GM12878 (cell line): ENCODE data around the gene ASXL2. TPM values are rescaled to one million over a fixed set of nuclear protein-coding genes. Genes with fewer than 3 reads are reported as not detected.

Experiments used
- ATAC-seq: fragments of 200-7000 bp; cut with Tn5 transposase; 3 replicates; pipeline ENCODE4 v1.9.1; 2020; ENCODE audit warnings: mild to moderate bottlenecking, moderate library complexity
- BruUV-seq: library from RNA; stranded (reverse); fragments of 400-500 nt; replicated peaks from 2 replicates; lab custom pipeline; 2021; lab: Mats Ljungman, UMichigan
- CTCF ChIA-PET: fragments of 300-600 bp; sonication (Branson Sonifier 250); formaldehyde crosslinking; extraction: SDS; loops from one replicate; lab custom pipeline; 2021; ENCODE audit warnings: inconsistent platforms; lab: Yijun Ruan, JAX
- POLR2A ChIA-PET: fragments of 350-600 bp; formaldehyde crosslinking; extraction: SDS; loops from one replicate; lab custom pipeline; 2021; ENCODE audit warnings: inconsistent platforms; lab: Charles Lee
- RAD21 ChIA-PET: fragments of 300-600 bp; sonication (Branson Sonifier 250); formaldehyde crosslinking; loops from one replicate; lab custom pipeline; 2023; ENCODE audit warnings: antibody characterized with exemption; ENCODE audit not compliant: unreplicated experiment; lab: Charles Lee
- SMC1A ChIA-PET: fragments of 300-600 bp; sonication (Branson Sonifier 250); formaldehyde crosslinking; loops from one replicate; lab custom pipeline; 2023; ENCODE audit not compliant: unreplicated experiment, uncharacterized antibody; lab: Charles Lee
- DNase-seq: peaks from one replicate; pipeline ENCODE4 v3.0.0-alpha.2; 2011; ENCODE audit warnings: low read depth, low spot score
- FAIRE-seq: peaks from 3 replicates; lab custom pipeline; 2011; peaks lifted over from hg19 to GRCh38; lab: Jason Lieb, UNC
- H2AFZ ChIP-seq: 2 replicates; pipeline ENCODE4 v1.6.0; 2011; ENCODE audit warnings: low read depth, low read length, control low read depth; ENCODE audit not compliant: control insufficient read depth
- H3K27ac ChIP-seq: 2 replicates; pipeline ENCODE4 v1.5.1; 2011; ENCODE audit warnings: control low read depth; ENCODE audit not compliant: control insufficient read depth, insufficient read depth
- H3K27me3 ChIP-seq, 2 experiments: replicated peaks in 1 of 2; 2 replicates each; pipeline versions ENCODE4 v1.6.0 to v1.6.1; 2011; ENCODE audit warnings: low read length in 1 of 2; ENCODE audit not compliant: control insufficient read depth in 2 of 2, insufficient read depth in 2 of 2
- H3K36me3 ChIP-seq, 2 experiments: 2 replicates each; pipeline ENCODE4 v1.5.1; 2011; ENCODE audit warnings: low read length in 1 of 2; ENCODE audit not compliant: control insufficient read depth in 2 of 2, insufficient read depth in 2 of 2
- H3K4me1 ChIP-seq: 2 replicates; pipeline ENCODE4 v1.6.1; 2011; ENCODE audit warnings: mild to moderate bottlenecking, low read length, moderate library complexity, mixed read lengths; ENCODE audit not compliant: control insufficient read depth, insufficient read depth
- H3K4me2 ChIP-seq: 2 replicates; pipeline ENCODE4 v1.6.0; 2011; ENCODE audit warnings: control low read depth; ENCODE audit not compliant: control insufficient read depth, insufficient read depth
- H3K4me3 ChIP-seq: fragments of 200-600 bp; sonication (generic); 2 replicates; pipeline ENCODE4 v1.5.1; 2016
- H3K79me2 ChIP-seq: 2 replicates; pipeline ENCODE4 v1.6.0; 2011; ENCODE audit warnings: low read length; ENCODE audit not compliant: control insufficient read depth, insufficient read depth
- H3K9ac ChIP-seq: 2 replicates; pipeline ENCODE4 v1.8.0; 2011; ENCODE audit warnings: low read length, control low read depth, mixed read lengths; ENCODE audit not compliant: control insufficient read depth, insufficient read depth
- H3K9me3 ChIP-seq: replicated peaks from 3 replicates; pipeline ENCODE4 v1.5.1; 2011; ENCODE audit warnings: mild to moderate bottlenecking, low read length; ENCODE audit not compliant: control insufficient read depth, insufficient read depth
- H4K20me1 ChIP-seq: 2 replicates; pipeline ENCODE4 v1.6.0; 2011; ENCODE audit not compliant: control insufficient read depth, insufficient read depth
- ASH2L ChIP-seq: fragments of 300-600, 200-600 bp; sonication (generic); IDR thresholded peaks from 2 replicates; pipeline ENCODE4 v1.6.1; 2017; ENCODE audit warnings: low read depth, mild to moderate bottlenecking, borderline replicate concordance
- ATF2 ChIP-seq: IDR thresholded peaks from 2 replicates; pipeline ENCODE4 v1.6.1; 2012; ENCODE audit warnings: low read length, inconsistent platforms
- ATF7 ChIP-seq: fragments of 450-650 bp; IDR thresholded peaks from 2 replicates; pipeline ENCODE4 v1.6.1; 2016; ENCODE audit warnings: low read depth, mild to moderate bottlenecking
- CHD1 ChIP-seq: IDR thresholded peaks from 2 replicates; pipeline ENCODE4 v1.6.1; 2012; ENCODE audit warnings: low read depth, low read length, improper control_type of control experiment
- CHD2 ChIP-seq: IDR thresholded peaks from 2 replicates; pipeline ENCODE4 v1.6.1; 2011; ENCODE audit warnings: low read depth, low read length, improper control_type of control experiment, borderline replicate concordance
- CHD4 ChIP-seq: fragments of 200-600 bp; sonication (generic); IDR thresholded peaks from 2 replicates; pipeline ENCODE4 v1.6.1; 2016; ENCODE audit warnings: mild to moderate bottlenecking
- JUND ChIP-seq: IDR thresholded peaks from 2 replicates; pipeline ENCODE4 v1.6.1; 2012; ENCODE audit warnings: low read depth, mild to moderate bottlenecking, low read length, improper control_type of control experiment, moderate library complexity
- MYB ChIP-seq: fragments of 150-350 bp; IDR thresholded peaks from 2 replicates; pipeline ENCODE4 v1.6.1; 2014; ENCODE audit warnings: mild to moderate bottlenecking, low read depth, low read length, borderline replicate concordance
- PAX8 ChIP-seq: fragments of 450-650 bp; IDR thresholded peaks from 2 replicates; pipeline ENCODE4 v1.6.1; 2017; ENCODE audit warnings: mild to moderate bottlenecking, moderate library complexity
- RBBP5 ChIP-seq: fragments of 200-600 bp; sonication (generic); conservative IDR thresholded peaks from 2 replicates; pipeline ENCODE4 v1.6.1; 2016
- RELA ChIP-seq: fragments of 450-650 bp; IDR thresholded peaks from 2 replicates; pipeline ENCODE4 v1.8.0; 2014; ENCODE audit warnings: borderline replicate concordance; ENCODE audit not compliant: partially characterized antibody
- REST ChIP-seq: IDR thresholded peaks from 2 replicates; pipeline ENCODE4 v1.6.1; 2012; ENCODE audit warnings: mild to moderate bottlenecking, low read depth, low read length
- SIN3A ChIP-seq: IDR thresholded peaks from 2 replicates; pipeline ENCODE4 v1.6.1; 2012; ENCODE audit warnings: low read depth, low read length, improper control_type of control experiment
- SMARCA5 ChIP-seq: fragments of 450-650 bp; IDR thresholded peaks from 2 replicates; pipeline ENCODE4 v1.6.1; 2017; ENCODE audit warnings: mild to moderate bottlenecking
- SRF ChIP-seq, 2 experiments: IDR thresholded peaks; 2 replicates each; pipeline ENCODE4 v1.6.1; 2011; ENCODE audit warnings: low read depth in 2 of 2, low read length in 2 of 2, mild to moderate bottlenecking in 1 of 2, moderate library complexity in 1 of 2
- ZNF24 ChIP-seq: fragments of 450-650 bp; IDR thresholded peaks from 2 replicates; pipeline ENCODE4 v1.6.1; 2017; ENCODE audit warnings: antibody characterized with exemption, mild to moderate bottlenecking
- WGBS: methylation state at CpG from one replicate; pipeline ENCODE4 v1.1.6; 2016; ENCODE audit warnings: low lambda C conversion rate; ENCODE audit not compliant: insufficient replicate concordance, insufficient coverage; ENCODE audit errors: missing lambda C conversion rate; 5-methylcytosine and 5-hydroxymethylcytosine counted together
- in situ Hi-C: fragments of 300-500 bp; cut with MboI; formaldehyde crosslinking; loops from 9 replicates; pipeline ENCODE4 v1.14.3; 2018; ENCODE audit warnings: mixed read lengths
- intact Hi-C: fragments of 100-400 bp; cut with micrococcal nuclease; formaldehyde crosslinking; loops from one replicate; pipeline ENCODE4 v1.14.2; 2022; ENCODE audit not compliant: unreplicated experiment
- polyA plus RNA-seq, 11 experiments: library from polyadenylated mRNA; depleted of rRNA in 4 of 11; unstranded in 6 of 11; stranded (reverse) in 5 of 11; fragments of >200 nt; fragmentation: Nextera tagmentation in 4 of 11; fragmentation: Illumina TruSeq in 1 of 11; extraction: Ambion mirVana in 4 of 11; extraction: Trizol in 1 of 11; gene quantifications; 1 replicate in 1 of 11; 2 replicates in 10 of 11; pipeline versions ENCODE4 v1.2.1 to v1.2.3, GENCODE V29; 2011 to 2016; ENCODE audit warnings: inconsistent platforms in 2 of 11, missing spikeins in 2 of 11, low read depth in 1 of 11
- total RNA-seq, 4 experiments: library from RNA; depleted of rRNA in 3 of 4; stranded (reverse); fragments of >200 nt in 3 of 4; fragmentation: Illumina TruSeq in 1 of 4; extraction: Trizol in 1 of 4; gene quantifications; 2 replicates each; pipeline versions ENCODE4 v1.2.1 to v1.2.3, GENCODE V29; 2013 to 2021
- TF ChIP-seq, protein P1 (sequence below): IDR thresholded peaks from 2 replicates; pipeline ENCODE4 v1.6.1; 2012; ENCODE audit warnings: low read depth, low read length, improper control_type of control experiment

Gene ASXL2
- total and polyA plus RNA-seq, 10 of the 15 experiments (the other 5 are each of a cell fraction or from before 2014, with no cell fraction given): 1.3 to 17.7 (median 5.5) TPM

DNA sequence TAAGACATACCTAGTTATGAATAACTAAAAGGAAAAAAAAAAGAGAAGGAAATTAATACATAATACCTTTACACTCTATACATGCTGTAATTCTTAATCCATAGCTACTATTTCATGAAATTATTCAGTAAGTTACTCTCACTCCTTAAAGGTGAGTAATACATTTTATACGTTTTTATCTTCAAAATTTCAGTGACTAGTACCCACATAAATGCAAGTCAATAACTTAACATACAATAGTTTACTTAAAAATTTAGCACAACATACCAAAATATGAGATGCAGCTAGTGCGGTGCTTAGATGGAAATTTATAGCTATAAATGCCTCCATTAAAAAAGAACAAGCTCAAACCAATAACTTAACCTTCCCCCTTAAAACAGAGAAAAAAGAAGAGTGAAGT lies 168.9 kb downstream of the ASXL2 start (continued):
- TF ChIP-seq MYB (no peak), SMARCA5 (no peak), ASH2L (no peak), REST (no peak)
- TF ChIP-seq, protein P1, sequence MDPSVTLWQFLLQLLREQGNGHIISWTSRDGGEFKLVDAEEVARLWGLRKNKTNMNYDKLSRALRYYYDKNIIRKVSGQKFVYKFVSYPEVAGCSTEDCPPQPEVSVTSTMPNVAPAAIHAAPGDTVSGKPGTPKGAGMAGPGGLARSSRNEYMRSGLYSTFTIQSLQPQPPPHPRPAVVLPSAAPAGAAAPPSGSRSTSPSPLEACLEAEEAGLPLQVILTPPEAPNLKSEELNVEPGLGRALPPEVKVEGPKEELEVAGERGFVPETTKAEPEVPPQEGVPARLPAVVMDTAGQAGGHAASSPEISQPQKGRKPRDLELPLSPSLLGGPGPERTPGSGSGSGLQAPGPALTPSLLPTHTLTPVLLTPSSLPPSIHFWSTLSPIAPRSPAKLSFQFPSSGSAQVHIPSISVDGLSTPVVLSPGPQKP: no peak
- TF ChIP-seq, all 136 proteins: peak for 0

GRCh38 chr2:25707927-25708590 lies 170.2 kb downstream of the ASXL2 start:
- ChIA-PET CTCF (interaction anchor here (0.8 to 4.3 kb wide), 2 partner anchors 8 to 100 kb away, joined by 3 to 17 read pairs; no protein-coding TSS in a partner anchor), SMC1A (interaction anchor here (0.6 to 1.3 kb wide), 3 partner anchors 10 to 241 kb away, joined by 3 to 4 read pairs (median 3); no protein-coding TSS in a partner anchor), RAD21 (no interaction called here), POLR2A (interaction anchor here (0.5 kb wide), 1 partner anchor 450 kb away, joined by 6 read pairs; no protein-coding TSS in a partner anchor)
- no peaks in the 10 kb centered on the region for H3K9me3 ChIP-seq
- H3K4me3 ChIP-seq: no peak overlapping the region
- intact Hi-C loops: no loop called here
- no peak overlapping the region; the same call in 1 of the 2 replicates for H2AFZ ChIP-seq
- H3K9ac ChIP-seq: no peak overlapping the region
- H4K20me1 ChIP-seq: no peaks in the 10 kb centered on the region
- peak; percentile 67 for ATAC-seq
- H3K4me1 ChIP-seq: peaks cover 6% of the 10 kb centered on the region
- no peak overlapping the region for H3K27ac ChIP-seq
- no peak for DNase-seq
- no TSS peak for BruUV-seq
- no peaks in the 10 kb centered on the region for H3K79me2 ChIP-seq
- H3K4me2 ChIP-seq: no peak overlapping the region
- H3K27me3 ChIP-seq: no peaks in the 10 kb centered on the region
- no peak for FAIRE-seq
- in situ Hi-C loops: no loop called here
- no peaks in the 10 kb centered on the region for H3K36me3 ChIP-seq
- 57% methylated on average over 5 of the region's 5 CpGs for WGBS
- TF ChIP-seq CHD2 (no peak), CHD1 (no peak), JUND (no peak), ZNF24 (no peak), CHD4 (no peak), ATF2 (no peak), RBBP5 (no peak), RELA (no peak), SRF (IDR thresholded peaks at IDR 0.05; ENCODE audit: low read depth in 2 of 2, low read length in 2 of 2) (no peak), ATF7 (no peak), SIN3A (no peak), PAX8 (no peak)
